Sigmoid colon (tissue), 4 donors: ENCODE results near the gene SND1.

Experiments
- POLR2A ChIP-seq, 2 donors: fragments of 450-650 bp; IDR thresholded peaks; one replicate each; pipeline ENCODE4 v1.6.1; 2016; ENCODE audit warnings: antibody characterized with exemption in 2 of 2, mild to moderate bottlenecking in 2 of 2, moderate library complexity in 2 of 2
- POLR2AphosphoS5 ChIP-seq, 4 donors: sonication (generic); formaldehyde crosslinking; IDR thresholded peaks; one replicate each; pipeline ENCODE4 v1.6.1; 2017; ENCODE audit warnings: antibody characterized with exemption in 4 of 4
- TF ChIP-seq, protein P1 (sequence below), 4 experiments: fragments of 450-650 bp in 3 of 4; fragments of 200-600 bp in 1 of 4; IDR thresholded peaks; one replicate each; pipeline ENCODE4 v1.5.1; 2016 to 2019; ENCODE audit warnings: antibody characterized with exemption in 4 of 4, mild to moderate bottlenecking in 3 of 4, moderate library complexity in 2 of 4

DNA sequence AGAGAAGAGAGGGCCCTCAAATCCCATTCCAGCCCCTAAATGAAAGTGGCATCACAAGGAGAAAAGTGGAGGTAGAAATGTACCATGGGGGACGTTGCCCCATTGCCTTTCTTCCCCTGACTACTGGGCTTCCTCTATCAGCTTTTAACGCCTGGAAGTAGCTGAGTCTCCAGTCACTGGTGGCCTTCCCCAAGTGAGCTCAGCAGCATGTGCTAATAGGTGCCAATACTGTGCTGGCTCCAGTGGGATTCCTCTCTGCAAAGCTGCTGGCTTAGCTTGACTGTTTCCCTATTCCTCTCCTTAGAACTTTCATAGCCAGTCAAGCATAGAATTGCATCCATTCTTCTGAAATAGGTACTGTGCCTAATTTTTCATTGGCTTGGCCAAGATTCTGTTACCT lies 346.7 kb downstream of the SND1 start:
- TF ChIP-seq, protein P1, sequence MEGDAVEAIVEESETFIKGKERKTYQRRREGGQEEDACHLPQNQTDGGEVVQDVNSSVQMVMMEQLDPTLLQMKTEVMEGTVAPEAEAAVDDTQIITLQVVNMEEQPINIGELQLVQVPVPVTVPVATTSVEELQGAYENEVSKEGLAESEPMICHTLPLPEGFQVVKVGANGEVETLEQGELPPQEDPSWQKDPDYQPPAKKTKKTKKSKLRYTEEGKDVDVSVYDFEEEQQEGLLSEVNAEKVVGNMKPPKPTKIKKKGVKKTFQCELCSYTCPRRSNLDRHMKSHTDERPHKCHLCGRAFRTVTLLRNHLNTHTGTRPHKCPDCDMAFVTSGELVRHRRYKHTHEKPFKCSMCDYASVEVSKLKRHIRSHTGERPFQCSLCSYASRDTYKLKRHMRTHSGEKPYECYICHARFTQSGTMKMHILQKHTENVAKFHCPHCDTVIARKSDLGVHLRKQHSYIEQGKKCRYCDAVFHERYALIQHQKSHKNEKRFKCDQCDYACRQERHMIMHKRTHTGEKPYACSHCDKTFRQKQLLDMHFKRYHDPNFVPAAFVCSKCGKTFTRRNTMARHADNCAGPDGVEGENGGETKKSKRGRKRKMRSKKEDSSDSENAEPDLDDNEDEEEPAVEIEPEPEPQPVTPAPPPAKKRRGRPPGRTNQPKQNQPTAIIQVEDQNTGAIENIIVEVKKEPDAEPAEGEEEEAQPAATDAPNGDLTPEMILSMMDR (IDR thresholded peaks at IDR 0.05) = no peak
- TF ChIP-seq POLR2AphosphoS5 (IDR thresholded peaks at IDR 0.05) (no peak), POLR2A (IDR thresholded peaks at IDR 0.05) (no peak)
